GM03348 (cell line): ENCODE measurements around the gene ZFP92.
A peak's percentile ranks its signal among the peaks of the same experiment; 100 is the strongest.

Experiments used
- DNase-seq: peaks from one replicate; pipeline ENCODE4 v3.0.0; 2012; ENCODE audit warnings: low spot score

ZFP92 gene

DNA sequence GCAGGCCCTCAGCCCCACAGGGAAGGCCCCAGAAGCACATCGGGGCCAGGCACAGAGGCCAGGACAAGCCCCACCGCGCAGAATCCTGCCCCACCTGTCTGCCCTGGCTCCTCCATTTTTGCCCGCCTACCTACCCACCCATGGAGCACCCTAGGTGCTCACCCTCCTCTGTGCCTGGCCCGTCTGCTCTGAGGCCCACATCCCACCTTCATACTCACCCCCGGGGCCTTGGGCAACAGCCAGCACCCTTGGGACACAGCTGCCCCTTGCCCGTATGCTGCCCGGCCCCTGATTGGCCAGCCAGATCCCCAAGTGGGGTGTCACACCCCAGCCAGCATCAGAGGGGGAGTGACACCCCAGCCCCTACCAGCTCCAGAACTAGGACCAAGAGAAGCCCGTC, 45.4 kb downstream of the ZFP92 start:
- DNase-seq = no peak

- DNase-seq = no peak
These were observed 46.0 kb downstream of the ZFP92 start for GRCh38 chrX:153457136-153457825.

GRCh38 chrX:153457827-153458466, 46.7 kb downstream of the ZFP92 start:
- DNase-seq = no peak

- no peak for DNase-seq
These were observed 47.2 kb downstream of the ZFP92 start for GRCh38 chrX:153458476-153458875.

GRCh38 chrX:153459986-153460385, 48.7 kb downstream of the ZFP92 start:
- peak; percentile 60 for DNase-seq

- peak; percentile 57 for DNase-seq
These were observed 49.6 kb downstream of the ZFP92 start for GRCh38 chrX:153460826-153461225.
